OCI-LY7 (cell line): ENCODE data around the gene MLST8. TPM values are rescaled to one million over a fixed set of nuclear protein-coding genes. Genes with fewer than 3 reads are reported as not detected.

Experiments
- BruUV-seq: library from RNA; stranded (reverse); fragments of 400-500 nt; replicated peaks from 2 replicates; lab custom pipeline; 2021; lab: Mats Ljungman, UMichigan
- CTCF ChIA-PET: fragments of 300-600 bp; sonication (Branson Sonifier 250); formaldehyde crosslinking; loops from one replicate; lab custom pipeline; 2022; ENCODE audit warnings: antibody characterized with exemption; ENCODE audit not compliant: unreplicated experiment; lab: Charles Lee
- POLR2A ChIA-PET: fragments of 300-600 bp; sonication (Branson Sonifier 250); formaldehyde crosslinking; loops from one replicate; lab custom pipeline; 2022; ENCODE audit warnings: antibody characterized with exemption; lab: Charles Lee
- DNase-seq: peaks from one replicate; pipeline ENCODE4 v3.0.0-alpha.2; 2015; ENCODE audit warnings: low spot score
- H2AFZ ChIP-seq: fragments of 200-600 bp; sonication (generic), shearing (Covaris generic); 2 replicates; pipeline ENCODE4 v1.6.1; 2014; ENCODE audit warnings: mild to moderate bottlenecking, antibody characterized with exemption, low read length, moderate library complexity
- H3K27ac ChIP-seq: fragments of 200-600 bp; sonication (generic); 2 replicates; pipeline ENCODE4 v1.5.1; 2014; ENCODE audit warnings: mixed run types, low read depth, mild to moderate bottlenecking, moderate library complexity, low read length, inconsistent platforms; ENCODE audit not compliant: poor library complexity, severe bottlenecking
- H3K36me3 ChIP-seq: fragments of 200-600 bp; sonication (generic); 2 replicates; pipeline ENCODE4 v1.6.1; 2014; ENCODE audit warnings: mild to moderate bottlenecking, antibody characterized with exemption, low read length, moderate library complexity, mixed read lengths; ENCODE audit not compliant: insufficient read depth
- H3K4me1 ChIP-seq: fragments of 200-600 bp; sonication (generic); 2 replicates; pipeline ENCODE4 v1.5.1; 2014; ENCODE audit warnings: mild to moderate bottlenecking, low read length; ENCODE audit not compliant: insufficient read depth, poor library complexity, severe bottlenecking
- H3K4me2 ChIP-seq: fragments of 200-600 bp; sonication (generic); 2 replicates; pipeline ENCODE4 v1.6.1; 2014; ENCODE audit warnings: mild to moderate bottlenecking, low read length
- H3K4me3 ChIP-seq: fragments of 200-600 bp; sonication (generic); 2 replicates; pipeline ENCODE4 v1.5.1; 2014; ENCODE audit warnings: mild to moderate bottlenecking, low read depth, low read length; ENCODE audit not compliant: poor library complexity, severe bottlenecking
- H3K79me2 ChIP-seq: fragments of 200-600 bp; sonication (generic); 2 replicates; pipeline ENCODE4 v1.6.1; 2016; ENCODE audit warnings: low read depth, mild to moderate bottlenecking, low read length, moderate library complexity, mixed read lengths; ENCODE audit not compliant: insufficient read depth
- H3K9me2 ChIP-seq: fragments of 200-600 bp; sonication (generic); 2 replicates; pipeline ENCODE4 v1.6.1; 2016; ENCODE audit warnings: mild to moderate bottlenecking, low read length, mixed read lengths; ENCODE audit not compliant: insufficient read depth
- H3K9me3 ChIP-seq: fragments of 200-600 bp; sonication (generic); 2 replicates; pipeline ENCODE4 v1.6.1; 2014; ENCODE audit warnings: mild to moderate bottlenecking, mixed run types, low read length, mixed read lengths
- H4K20me1 ChIP-seq: fragments of 200-600 bp; sonication (generic); 2 replicates; pipeline ENCODE4 v1.6.1; 2014; ENCODE audit warnings: mild to moderate bottlenecking, antibody characterized with exemption, low read length, moderate library complexity, mixed read lengths; ENCODE audit not compliant: insufficient read depth
- CTCF ChIP-seq: fragments of 200-600 bp; sonication (generic); conservative IDR thresholded peaks from 2 replicates; pipeline ENCODE4 v1.5.1; 2014; ENCODE audit warnings: mild to moderate bottlenecking, antibody characterized with exemption, low read length, moderate library complexity, mixed read lengths
- EZH2phosphoT487 ChIP-seq: fragments of 200-600 bp; sonication (generic); IDR thresholded peaks from 2 replicates; pipeline ENCODE4 v1.6.1; 2018; ENCODE audit warnings: low read depth, borderline replicate concordance, mild to moderate bottlenecking, mixed run types, antibody characterized with exemption, low read length, moderate library complexity, mixed read lengths
- intact Hi-C: fragments of 100-400 bp; cut with micrococcal nuclease; formaldehyde crosslinking; loops from one replicate; pipeline ENCODE4 v1.10.0; 2022; ENCODE audit not compliant: unreplicated experiment
- total RNA-seq, 2 experiments: library from RNA; depleted of rRNA in 1 of 2; stranded (reverse); fragments of >200 nt in 1 of 2; shearing (Covaris generic) in 1 of 2; gene quantifications; 2 replicates each; pipeline ENCODE4 v1.2.3, GENCODE V29; 2014 to 2022

Gene MLST8
- total RNA-seq, 2 experiments from 2014 or later: 65.4 to 71.3 TPM

- POLR2A ChIA-PET: no interaction called here
- TF ChIP-seq EZH2phosphoT487 (no peak), CTCF (no peak)
- no TSS peak for BruUV-seq
Measured at GRCh38 chr16:2183671-2184070, 21.6 kb upstream of the MLST8 start.

GRCh38 chr16:2184346-2184745 is 20.9 kb upstream of the MLST8 start:
- Histone ChIP-seq H3K4me1 (no peaks in the 10 kb centered on the region), H3K36me3 (peaks cover 9% of the 10 kb centered on the region), H3K4me2 (no peak overlapping the region), H3K27ac (no peak overlapping the region), H3K4me3 (no peak overlapping the region), H3K79me2 (no peaks in the 10 kb centered on the region), H4K20me1 (no peaks in the 10 kb centered on the region), H2AFZ (no peak overlapping the region), H3K9me3 (no peaks in the 10 kb centered on the region), H3K9me2 (no peaks in the 10 kb centered on the region)
- no peak for DNase-seq
- intact Hi-C loops: no loop called here
- ChIA-PET POLR2A (interaction anchor here (0.6 kb wide), 1 partner anchor 196 kb away, joined by 4 read pairs; no protein-coding TSS in a partner anchor), CTCF (no interaction called here)
- no TSS peak for BruUV-seq
- TF ChIP-seq CTCF: no peak
- no peak for TF ChIP-seq EZH2phosphoT487

More at GRCh38 chr16:2183671-2184070, 21.6 kb upstream of the MLST8 start:
- intact Hi-C loops: no loop called here
- Histone ChIP-seq H3K9me3 (no peaks in the 10 kb centered on the region), H3K79me2 (no peaks in the 10 kb centered on the region), H3K4me3 (no peak overlapping the region), H3K4me1 (no peaks in the 10 kb centered on the region), H3K27ac (no peak overlapping the region), H3K9me2 (no peaks in the 10 kb centered on the region), H3K36me3 (peaks cover 12% of the 10 kb centered on the region), H2AFZ (no peak overlapping the region), H4K20me1 (no peaks in the 10 kb centered on the region), H3K4me2 (no peak overlapping the region)
- DNase-seq: no peak
- CTCF ChIA-PET: no interaction called here

GRCh38 chr16:2184962-2185361 is 20.3 kb upstream of the MLST8 start:
- no TSS peak for BruUV-seq
- TF ChIP-seq CTCF (no peak), EZH2phosphoT487 (no peak)
- Histone ChIP-seq H3K4me1 (no peaks in the 10 kb centered on the region), H4K20me1 (no peaks in the 10 kb centered on the region), H3K4me3 (no peak overlapping the region), H3K36me3 (peaks cover 7% of the 10 kb centered on the region; the same call in 1 of the 2 replicates), H3K4me2 (no peak overlapping the region), H3K79me2 (no peaks in the 10 kb centered on the region), H3K9me3 (no peaks in the 10 kb centered on the region), H3K9me2 (no peaks in the 10 kb centered on the region), H2AFZ (no peak overlapping the region), H3K27ac (no peak overlapping the region)
- intact Hi-C loops: no loop called here
- POLR2A ChIA-PET: no interaction called here
- CTCF ChIA-PET: no interaction called here
- no peak for DNase-seq
